Activated CD4-positive, alpha-beta T cell treated with anti-CD3 and anti-CD28 coated beads, Interleukin-2, Interleukin-6, amounts not matched to agents 100 ng/mL and 50 ng/mL, durations not matched to agents 16 hours and 8 hours (primary cell): ENCODE results near the gene DYNC2H1.

Source experiments
- DNase-seq: peaks from one replicate; pipeline ENCODE4 v3.0.0-alpha.2; 2020

DYNC2H1 gene

DNA sequence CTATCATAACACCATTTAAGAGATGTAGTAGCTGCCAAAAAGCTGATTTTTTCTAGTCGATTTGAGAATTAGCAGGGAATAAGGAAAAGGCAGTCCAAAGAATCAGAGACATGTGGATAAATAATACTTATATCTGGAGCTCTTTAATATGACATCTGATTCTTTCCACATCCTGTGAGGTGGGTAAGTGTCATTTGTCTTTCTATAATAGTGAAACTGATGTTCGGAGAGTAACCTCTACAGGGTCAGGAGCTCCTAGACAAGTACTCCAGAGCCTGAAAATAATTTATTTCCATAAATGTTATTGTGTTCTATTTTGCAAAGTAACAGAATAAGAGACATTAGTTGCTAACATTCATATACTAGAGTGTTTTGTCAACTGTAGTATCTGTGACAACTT, 367.6 kb downstream of the DYNC2H1 start:
- no peak for DNase-seq

DNA sequence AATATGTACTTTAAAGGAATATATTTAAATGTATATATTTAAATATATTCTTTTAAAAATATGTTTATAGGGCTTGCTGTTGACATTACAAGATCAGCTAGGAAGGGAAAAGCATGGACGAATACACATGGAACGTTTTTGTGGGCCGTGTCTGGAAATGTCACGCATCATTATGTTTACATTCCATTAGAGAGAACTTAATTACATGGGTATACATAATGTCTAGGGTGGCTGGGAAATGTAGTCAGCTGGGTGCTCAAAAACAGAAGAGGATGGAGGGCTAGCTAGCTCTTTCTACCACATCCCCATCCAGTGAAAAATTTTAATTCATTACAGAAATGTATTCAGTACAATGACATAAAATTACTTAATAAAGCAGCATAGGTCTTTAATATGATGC, 371.2 kb downstream of the DYNC2H1 start:
- DNase-seq = no peak

DNA sequence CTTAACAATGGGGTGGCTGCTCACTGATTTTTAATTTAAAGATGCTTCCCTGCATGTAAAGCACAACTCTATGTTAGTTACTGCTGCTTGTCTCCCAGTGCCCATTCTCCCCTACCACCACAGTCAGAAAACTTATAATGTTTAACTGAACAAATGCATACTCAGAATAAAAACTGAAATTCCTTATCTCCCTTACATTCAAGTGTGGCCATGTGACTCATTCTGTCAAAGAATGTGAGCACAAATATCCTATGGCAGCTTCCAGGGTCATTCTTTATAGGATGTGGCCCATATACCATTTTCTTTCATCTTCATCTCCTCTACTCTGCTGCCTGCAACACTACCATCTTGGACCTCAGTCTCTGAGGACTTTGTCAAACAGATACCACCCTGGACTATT, 374.8 kb downstream of the DYNC2H1 start:
- no peak for DNase-seq

DNA sequence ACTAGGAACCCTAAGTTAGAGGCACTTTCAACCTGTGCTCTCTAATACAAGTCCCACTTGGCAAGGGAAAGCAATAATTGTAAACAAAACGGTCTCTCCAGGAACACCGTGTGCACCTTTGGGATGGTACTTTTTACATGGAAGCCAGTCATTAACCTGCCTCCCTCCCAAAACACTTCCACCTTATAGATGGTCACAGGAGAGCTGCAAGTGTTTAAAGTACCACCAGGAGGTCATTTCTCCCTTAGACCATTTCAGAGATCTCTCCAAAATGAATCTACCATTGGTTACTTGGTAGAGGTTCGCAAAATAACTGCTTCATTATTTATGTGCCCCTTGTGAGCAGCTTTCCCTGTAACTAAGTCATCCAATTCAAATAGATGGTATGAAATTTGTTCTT, 375.3 kb downstream of the DYNC2H1 start:
- DNase-seq = no peak

DNA sequence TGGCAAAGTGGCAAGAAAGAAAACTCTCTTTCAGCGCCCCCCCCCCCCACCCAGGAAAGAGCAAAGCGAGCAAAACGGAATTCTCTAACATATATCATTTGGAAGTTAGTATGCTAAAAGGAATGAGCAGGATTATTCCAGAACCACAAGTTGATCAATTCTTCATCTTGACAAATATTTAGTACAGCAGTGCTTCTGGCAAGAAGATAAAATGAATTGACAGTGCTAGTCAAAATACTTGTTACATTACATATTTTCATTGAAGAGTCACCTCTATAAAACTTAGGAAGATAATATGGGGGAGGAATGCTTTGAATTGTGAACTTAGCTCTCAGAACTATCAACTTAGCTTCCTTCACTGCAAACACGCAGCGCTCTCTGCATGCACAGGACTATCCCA, 377.4 kb downstream of the DYNC2H1 start:
- DNase-seq = no peak

DNA sequence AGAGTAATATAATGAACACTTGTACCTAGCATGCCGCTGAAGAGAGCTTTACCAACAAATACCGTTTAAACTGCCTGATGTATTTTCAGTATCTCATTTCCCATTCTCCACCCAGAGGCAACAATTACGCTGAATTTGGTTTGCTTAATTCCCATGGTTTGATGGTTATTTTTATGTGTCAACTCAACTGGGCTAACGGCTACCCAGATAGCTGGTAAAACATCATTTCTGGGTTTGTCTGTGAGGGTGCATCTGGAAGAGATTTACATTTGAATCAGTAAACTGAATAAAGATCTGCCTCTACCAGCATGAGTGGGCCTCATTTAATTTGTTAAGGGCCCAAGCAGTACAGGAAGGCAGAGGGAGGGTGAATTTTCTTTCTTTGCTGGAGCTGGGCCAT, 377.9 kb downstream of the DYNC2H1 start:
- DNase-seq = no peak

DNA sequence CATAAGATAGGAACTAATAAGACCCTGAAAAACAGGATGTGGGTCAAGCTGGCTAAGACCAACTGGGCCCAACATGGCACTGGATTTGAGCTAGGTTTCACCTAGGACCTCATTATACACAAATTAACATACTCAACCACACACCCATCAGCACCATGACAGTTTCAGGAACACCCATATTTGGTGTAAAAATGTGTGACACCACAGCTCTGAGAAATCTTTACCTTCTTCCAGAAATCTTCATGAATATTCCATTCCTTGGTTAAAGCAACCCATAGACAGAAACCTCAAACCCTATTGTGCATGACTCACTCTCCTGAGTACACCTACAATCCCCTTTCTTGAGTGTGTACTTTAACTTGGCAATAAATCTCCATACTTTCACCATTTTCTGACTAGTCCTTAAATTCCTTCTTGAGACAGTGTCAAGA, 378.8 kb downstream of the DYNC2H1 start:
- DNase-seq = peak; percentile 34

DNA sequence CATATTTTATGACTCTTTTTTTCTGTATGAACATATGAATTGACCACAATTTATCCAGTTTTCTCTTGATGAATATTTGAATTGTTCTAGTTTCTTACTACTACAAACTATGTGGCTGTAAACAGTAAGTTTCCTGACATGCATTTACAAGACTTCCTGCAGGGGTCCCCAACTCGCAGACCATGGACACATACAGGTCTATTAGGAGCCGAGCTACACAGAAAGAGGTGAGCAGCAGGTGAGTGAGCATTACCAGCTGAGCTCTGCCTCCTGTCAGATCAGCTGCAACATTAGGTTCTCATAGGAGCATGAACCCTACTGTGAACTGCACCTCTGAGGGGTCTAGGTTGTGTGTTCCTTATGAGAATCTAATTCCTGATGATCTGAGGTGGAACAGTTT, 379.4 kb downstream of the DYNC2H1 start:
- no peak for DNase-seq

DNA sequence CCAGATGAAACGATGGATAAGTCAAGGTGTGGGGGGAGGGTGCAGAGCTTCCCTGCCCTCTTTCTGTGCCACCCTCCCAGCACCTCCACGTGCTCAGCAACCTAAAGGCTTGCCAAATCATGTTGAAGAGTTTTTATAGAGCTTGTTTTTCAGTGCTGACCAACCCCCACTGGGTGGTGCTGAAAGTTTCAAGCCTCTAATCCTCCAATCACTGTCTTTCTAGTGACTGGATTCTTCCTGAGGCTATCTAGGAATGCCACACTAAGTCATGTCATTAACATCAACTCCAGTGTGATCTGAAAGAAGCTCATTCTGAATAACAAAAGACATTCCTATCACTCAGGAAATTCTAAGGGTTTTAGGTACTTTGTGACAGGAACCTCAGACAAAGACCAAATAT, 382.6 kb downstream of the DYNC2H1 start:
- DNase-seq = no peak

DNA sequence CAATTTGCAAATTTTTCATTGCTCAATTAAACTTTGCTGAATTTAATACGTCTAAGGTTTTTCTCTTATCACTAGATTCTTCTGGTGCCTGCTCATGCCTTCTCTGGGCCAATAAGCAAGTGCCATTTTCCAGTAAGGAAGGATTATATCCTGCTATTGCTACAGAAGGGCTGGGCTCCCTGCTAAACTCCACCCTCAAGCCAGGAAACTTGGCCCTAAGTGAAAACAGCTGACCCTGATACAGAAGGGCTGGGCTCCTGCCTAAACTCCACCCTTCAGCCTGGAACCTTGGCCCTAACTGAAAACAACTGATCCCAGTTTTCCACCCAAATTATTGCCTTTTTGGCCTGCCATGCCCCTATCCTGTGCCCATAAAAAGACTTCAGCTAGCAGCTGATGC, 385.3 kb downstream of the DYNC2H1 start:
- no peak for DNase-seq

DNA sequence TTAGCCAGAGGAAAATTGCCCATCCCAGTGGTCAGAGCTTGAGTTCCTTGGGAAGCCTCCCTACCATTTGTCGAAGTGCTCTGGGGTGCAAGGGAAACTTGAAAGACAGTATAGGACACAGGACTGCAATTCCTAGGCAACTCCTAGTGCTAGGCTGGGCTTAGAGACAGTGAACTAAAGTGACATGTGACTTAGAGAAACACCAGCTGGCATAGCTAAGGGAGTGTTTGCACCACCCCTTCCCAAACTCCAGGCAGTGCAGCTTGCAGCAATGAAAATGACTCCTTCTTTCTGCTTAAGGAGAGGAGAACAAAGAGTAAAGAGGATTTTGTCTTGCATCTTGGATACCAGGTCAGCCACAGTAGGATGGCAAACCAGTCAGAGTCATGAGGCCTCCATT, 388.0 kb downstream of the DYNC2H1 start:
- no peak for DNase-seq

DNA sequence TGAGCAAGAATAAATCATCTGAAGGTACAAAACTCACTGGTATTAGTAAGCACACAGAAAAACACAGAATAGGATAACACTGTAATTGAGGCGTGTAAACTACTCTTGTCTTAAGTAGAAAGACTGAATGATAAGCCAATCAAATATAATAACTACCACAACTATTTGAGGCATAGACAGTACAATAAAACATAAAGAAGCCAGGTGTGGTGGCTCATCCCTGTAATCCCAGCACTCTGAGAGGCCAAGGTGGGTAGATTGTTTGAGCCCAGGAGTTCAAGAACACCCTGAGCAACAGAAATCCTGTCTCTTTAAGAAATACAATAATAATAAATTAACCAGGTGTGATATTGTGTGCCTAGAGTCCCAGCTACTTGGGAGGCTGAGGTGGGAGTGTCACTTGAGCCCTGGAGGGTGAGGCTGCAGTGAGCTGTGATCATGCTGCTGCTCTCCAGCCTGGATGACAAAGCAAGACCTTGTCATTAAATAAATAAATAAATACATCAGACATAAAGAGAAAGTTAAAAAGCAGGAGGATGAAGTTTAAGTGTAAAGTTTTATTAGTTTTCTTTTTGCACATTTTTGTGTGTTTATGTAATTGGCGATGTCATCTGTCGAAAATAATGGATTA, 390.6 kb downstream of the DYNC2H1 start:
- no peak for DNase-seq

DNA sequence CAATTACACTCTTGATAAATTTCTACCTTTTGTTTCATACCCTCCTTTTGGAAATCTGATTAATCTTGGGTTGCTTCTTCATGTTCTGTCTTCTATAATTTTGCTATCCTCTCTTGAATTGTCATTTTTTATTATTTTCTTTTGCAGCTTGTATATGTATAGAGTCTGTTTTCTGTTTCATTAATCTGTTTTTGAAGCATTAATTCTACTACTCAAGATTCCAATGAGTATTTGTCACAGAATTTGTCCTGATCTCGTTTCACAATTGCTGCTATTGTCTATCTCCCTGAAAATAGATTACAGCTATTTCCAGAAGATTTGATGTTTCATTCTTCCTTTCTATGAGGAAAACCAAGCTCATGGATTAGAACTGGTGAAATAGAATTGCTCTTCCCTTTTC, 406.1 kb downstream of the DYNC2H1 start:
- DNase-seq = no peak

DNA sequence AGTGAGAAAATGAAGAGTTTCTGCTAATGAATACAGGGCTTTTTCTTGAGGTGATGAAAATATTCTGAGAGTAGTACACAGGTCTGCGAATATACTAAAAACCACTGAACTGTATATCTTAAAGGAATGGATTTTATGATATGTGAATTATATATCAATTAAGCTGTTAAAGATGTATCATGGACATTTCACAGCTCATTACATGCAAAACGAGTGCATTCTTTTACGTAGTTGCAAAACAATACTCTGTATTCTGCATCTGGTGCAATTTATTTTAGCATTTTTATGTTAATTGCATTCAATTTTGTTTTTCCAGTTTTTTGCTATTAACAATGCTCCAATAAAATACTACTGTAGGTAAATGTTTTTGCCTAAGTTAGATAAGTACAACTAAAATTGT, 411.6 kb downstream of the DYNC2H1 start:
- DNase-seq = no peak

DNA sequence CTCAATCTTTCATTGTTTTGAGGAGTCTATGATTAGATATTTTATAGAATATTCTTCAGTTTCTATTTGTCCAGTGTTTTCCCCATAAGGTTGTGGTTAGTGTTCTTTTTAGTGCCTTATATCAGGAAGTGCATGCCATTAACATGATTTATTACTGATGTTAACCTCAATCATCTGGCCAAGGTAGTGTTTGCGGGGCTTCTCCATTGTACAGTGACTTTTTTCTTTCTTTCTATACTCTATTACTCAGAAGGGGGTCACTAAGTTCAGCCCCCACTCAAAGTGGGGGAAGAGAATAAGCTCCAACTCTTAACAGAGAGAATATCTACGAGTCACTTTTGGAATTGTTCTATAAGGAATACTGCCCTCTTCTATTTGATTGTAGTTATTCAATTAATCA, 415.8 kb downstream of the DYNC2H1 start:
- DNase-seq = no peak

DNA sequence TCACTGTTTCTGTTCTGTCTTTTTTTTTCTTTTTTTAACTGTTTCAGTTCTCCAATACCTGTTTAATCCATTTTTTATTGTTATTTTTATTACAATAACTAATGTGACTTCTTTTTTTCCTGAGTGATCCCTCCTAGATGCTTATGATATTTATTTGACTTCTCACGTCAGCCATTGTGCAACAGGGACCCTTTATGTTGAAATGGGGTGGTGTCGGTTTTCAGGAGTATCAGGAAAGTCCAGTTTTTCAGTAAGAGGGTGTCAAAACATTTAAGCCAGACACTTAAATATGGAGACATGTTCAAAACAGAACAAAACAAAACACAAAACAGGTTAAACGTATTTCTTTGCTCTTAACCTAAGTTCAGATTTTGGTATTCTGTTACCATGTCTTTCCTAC, 418.8 kb downstream of the DYNC2H1 start:
- no peak for DNase-seq

DNA sequence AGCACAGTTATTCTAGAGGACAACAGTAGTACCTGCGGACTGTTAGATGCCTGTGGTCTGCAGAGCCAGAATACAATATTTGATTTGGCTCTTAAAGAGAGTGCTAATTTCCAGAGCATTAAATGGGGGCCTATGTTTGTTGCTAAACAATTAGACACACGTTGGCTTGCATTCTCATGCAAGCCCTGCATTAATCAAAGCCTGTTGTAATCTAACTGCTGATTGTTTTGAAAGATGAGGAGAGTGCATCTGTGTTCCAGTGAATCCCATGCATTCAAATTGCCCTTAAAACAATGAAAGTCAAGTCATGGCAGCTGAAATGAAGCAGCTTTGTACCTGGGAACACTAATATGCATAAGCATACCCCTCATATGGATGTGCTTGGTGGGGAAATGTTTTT, 419.4 kb downstream of the DYNC2H1 start:
- DNase-seq = no peak

DNA sequence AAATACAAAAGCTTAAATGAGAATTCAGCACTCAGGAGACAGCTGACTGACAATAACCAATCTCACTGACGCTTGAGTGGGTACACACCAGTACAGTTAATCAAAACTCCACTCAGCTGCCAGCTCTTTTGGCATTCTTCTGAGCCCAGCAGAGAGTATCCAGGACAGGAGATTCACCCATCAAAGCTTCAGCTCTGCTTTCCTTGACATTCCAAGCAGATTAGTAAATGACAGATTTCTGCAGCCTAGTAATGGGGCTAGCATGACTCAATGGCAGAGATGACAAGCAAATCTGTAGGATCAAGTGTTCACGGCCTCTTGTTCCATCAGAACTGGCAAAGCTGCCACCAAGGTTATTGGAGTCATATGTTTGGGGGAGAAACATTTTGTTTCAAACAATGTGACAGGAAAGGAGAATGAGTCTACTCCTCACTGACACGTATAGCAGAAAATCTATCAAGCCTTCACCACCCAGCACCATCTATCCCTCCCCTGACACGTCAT, 420.0 kb downstream of the DYNC2H1 start:
- no peak for DNase-seq
